ENCODE data around the gene EPHA1. TPM values are rescaled to one million over a fixed set of nuclear protein-coding genes. Genes with fewer than 3 reads are reported as not detected.
A peak's percentile ranks its signal among the peaks of the same experiment; 100 is the strongest.

EPHA1 gene
- total RNA-seq, 2 donors from 2014 or later: 9.9 to 14.3 TPM

DNA sequence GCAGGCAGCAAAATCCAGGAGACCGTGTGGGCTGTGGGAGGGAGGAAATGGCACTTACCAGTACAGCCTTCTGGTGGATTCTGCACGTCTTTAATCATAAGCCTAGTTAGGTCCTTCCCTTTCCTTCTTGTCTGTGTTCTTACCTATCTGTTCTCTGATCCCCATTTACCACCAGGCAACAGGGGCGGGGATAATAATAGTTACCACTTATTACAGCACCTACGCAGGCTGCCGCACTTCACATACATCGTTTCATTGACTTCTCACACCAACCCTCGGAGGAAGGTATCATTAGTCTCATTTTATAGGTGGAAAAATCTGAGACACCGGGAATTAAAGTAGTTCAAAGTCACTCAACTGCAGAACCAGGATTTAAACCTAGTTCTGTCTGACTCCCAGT, 4.5 kb upstream of the EPHA1 start:
- WGBS, 2 donors: 85 to 89% methylated on average over 8 of the region's 8 CpGs
- Histone ChIP-seq H3K27ac (no peak overlapping the region), H3K4me1 (peaks cover 19% of the 10 kb centered on the region), H3K4me3 (no peak overlapping the region), H3K36me3 (replicated peaks in 1 of 2; ENCODE audit: insufficient read depth in 1 of 2, low read depth in 2 of 2) (no peaks in the 10 kb centered on the region), H3K9me3 (no peaks in the 10 kb centered on the region), H3K27me3 (no peaks in the 10 kb centered on the region)
- ATAC-seq (no peak), DNase-seq (no peak)
- no peak for TF ChIP-seq POLR2A (IDR thresholded peaks at IDR 0.05)
- no peak for TF ChIP-seq CTCF (IDR thresholded peaks at IDR 0.05)
- intact Hi-C loops (cut with DNase I): no loop called here

GRCh38 chr7:143411976-143412708, 3.5 kb upstream of the EPHA1 start:
- no peak for ATAC-seq
- H3K9me3 ChIP-seq: no peaks in the 10 kb centered on the region
- H3K27me3 ChIP-seq: no peaks in the 10 kb centered on the region
- no peak overlapping the region for H3K4me3 ChIP-seq
- intact Hi-C loops (cut with DNase I): no loop called here
- peaks cover 28% of the 10 kb centered on the region for H3K4me1 ChIP-seq
- TF ChIP-seq POLR2A (IDR thresholded peaks at IDR 0.05) (no peak), CTCF (IDR thresholded peaks at IDR 0.05) (no peak)
- H3K27ac ChIP-seq: no peak overlapping the region
- no peak for DNase-seq
- 64 to 68% methylated on average over 5 of the region's 5 CpGs for WGBS, 2 donors
- no peaks in the 10 kb centered on the region for H3K36me3 ChIP-seq (replicated peaks in 1 of 2; ENCODE audit: insufficient read depth in 1 of 2, low read depth in 2 of 2)

DNA sequence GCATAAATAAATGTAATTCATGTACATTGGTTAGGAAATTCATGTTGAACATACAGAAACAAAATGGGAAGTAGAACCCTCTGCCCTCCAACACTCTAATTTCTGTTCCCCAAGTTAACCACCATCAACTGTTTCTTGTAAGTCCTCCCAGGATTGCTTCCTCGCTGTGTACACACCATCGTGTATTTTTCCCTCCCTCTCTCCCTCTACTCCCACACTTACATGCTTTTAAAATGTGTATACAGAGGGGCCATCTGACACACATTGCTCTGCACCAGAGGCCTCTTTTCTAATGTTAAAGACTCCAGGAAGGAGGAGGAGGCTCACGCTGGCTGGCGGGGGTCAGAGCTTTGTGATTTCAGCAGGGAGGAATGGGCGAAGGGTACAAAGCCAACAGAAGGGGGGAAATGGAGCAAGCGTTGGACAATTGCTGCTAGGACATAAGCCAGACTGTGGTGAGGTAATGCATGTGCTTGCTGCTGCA, 1.9 kb upstream of the EPHA1 start:
- TF ChIP-seq POLR2A (IDR thresholded peaks at IDR 0.05) (no peak), CTCF (IDR thresholded peaks at IDR 0.05) (no peak)
- Histone ChIP-seq H3K36me3 (replicated peaks in 1 of 2; ENCODE audit: insufficient read depth in 1 of 2, low read depth in 2 of 2) (no peaks in the 10 kb centered on the region), H3K4me1 (peaks cover 32% of the 10 kb centered on the region), H3K9me3 (no peaks in the 10 kb centered on the region), H3K27ac (peak overlapping the region in 1 of 4 donors; percentile 44), H3K4me3 (no peak overlapping the region), H3K27me3 (no peaks in the 10 kb centered on the region)
- WGBS, 2 donors: 48 to 64% methylated on average over 6 of the region's 6 CpGs
- ATAC-seq: no peak
- intact Hi-C loops (cut with DNase I): no loop called here
- DNase-seq: peak in 1 of 4 donors; percentile 37

DNA sequence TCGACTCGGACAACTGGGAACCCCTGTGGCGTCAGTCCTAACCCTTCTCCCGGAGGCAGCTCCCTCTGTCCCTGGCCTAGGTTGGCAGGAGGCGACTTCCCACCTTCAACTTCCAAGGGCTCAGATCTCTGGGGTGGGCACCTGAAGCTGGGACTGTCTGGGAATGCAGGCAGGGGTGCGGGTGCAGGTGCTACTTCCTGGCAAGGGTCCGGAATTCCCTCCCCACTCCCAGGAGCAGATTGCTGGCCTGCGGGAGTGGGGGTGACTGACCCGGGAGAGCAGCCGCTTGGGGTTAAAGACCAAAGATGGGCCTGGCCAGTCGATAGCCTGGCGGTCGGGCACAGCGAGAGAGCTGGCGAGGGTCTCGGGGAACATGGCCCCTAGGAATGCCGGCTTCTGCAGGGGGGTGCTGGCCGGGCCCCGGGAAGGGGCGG, 387 bp downstream of the EPHA1 start:
- H3K9me3 ChIP-seq: no peaks in the 10 kb centered on the region
- ATAC-seq (peak; percentile 21), DNase-seq (peak in 3 of 4 donors; percentile 41 to 48 (median 45))
- H3K36me3 ChIP-seq (replicated peaks in 1 of 2; ENCODE audit: insufficient read depth in 1 of 2, low read depth in 2 of 2): no peaks in the 10 kb centered on the region
- H3K27ac ChIP-seq: peak overlapping the region in 3 of 4 donors; percentile 28 to 69 (median 58)
- H3K4me1 ChIP-seq: peaks cover 32% of the 10 kb centered on the region
- WGBS, 2 donors: 2% methylated on average over 11 of the region's 20 CpGs; no CpG with 5 or more reads in 1 of the 2 donors
- H3K27me3 ChIP-seq: no peaks in the 10 kb centered on the region
- intact Hi-C loops (cut with DNase I): no loop called here
- H3K4me3 ChIP-seq: peak overlapping the region; percentile 58 to 93
- no peak for TF ChIP-seq CTCF (IDR thresholded peaks at IDR 0.05)
- no peak for TF ChIP-seq POLR2A (IDR thresholded peaks at IDR 0.05)

Measured in body of pancreas (tissue), 4 donors.